GM12878 (cell line): ENCODE results near the gene B3GNT2.

Source experiments
- CTCF ChIP-seq, 3 experiments: IDR thresholded peaks in 2 of 3; conservative IDR thresholded peaks in 1 of 3; 2 replicates each; pipeline ENCODE4 v1.5.1; 2011; ENCODE audit warnings: low read depth in 3 of 3, low read length in 3 of 3, mild to moderate bottlenecking in 3 of 3, control low read depth in 2 of 3, moderate library complexity in 2 of 3, inconsistent platforms in 1 of 3, mixed read lengths in 1 of 3; ENCODE audit not compliant: control insufficient read depth in 2 of 3, insufficient read depth in 1 of 3; ENCODE audit errors: extremely low read depth in 1 of 3
- DPF2 ChIP-seq: fragments of 450-650 bp; IDR thresholded peaks from 2 replicates; pipeline ENCODE4 v1.6.1; 2017; ENCODE audit warnings: mild to moderate bottlenecking
- FOXK2 ChIP-seq: fragments of 450-650 bp; IDR thresholded peaks from 2 replicates; pipeline ENCODE4 v1.6.1; 2017; ENCODE audit warnings: mild to moderate bottlenecking, moderate library complexity
- HCFC1 ChIP-seq: fragments of 150-350 bp; IDR thresholded peaks from 2 replicates; pipeline ENCODE4 v1.6.1; 2014; ENCODE audit warnings: low read length
- HDAC6 ChIP-seq: fragments of 200-600 bp; sonication (generic); IDR thresholded peaks from one replicate; pipeline ENCODE4 v1.8.0; 2017; ENCODE audit warnings: antibody characterized with exemption; ENCODE audit not compliant: unreplicated experiment
- MAX ChIP-seq: IDR thresholded peaks from 2 replicates; pipeline ENCODE4 v1.6.1; 2012; ENCODE audit warnings: low read depth, low read length, improper control_type of control experiment
- POLR2A ChIP-seq: IDR thresholded peaks from 2 replicates; pipeline ENCODE4 v1.6.1; 2011; ENCODE audit warnings: low read depth, mild to moderate bottlenecking, low read length
- RB1 ChIP-seq: fragments of 450-650 bp; formaldehyde crosslinking; IDR thresholded peaks from 2 replicates; pipeline ENCODE4 v1.6.1; 2017; ENCODE audit warnings: mild to moderate bottlenecking, borderline replicate concordance
- RFX5 ChIP-seq: IDR thresholded peaks from 2 replicates; pipeline ENCODE4 v1.6.1; 2011; ENCODE audit warnings: low read depth, low read length, improper control_type of control experiment
- ZNF24 ChIP-seq: fragments of 450-650 bp; IDR thresholded peaks from 2 replicates; pipeline ENCODE4 v1.6.1; 2017; ENCODE audit warnings: antibody characterized with exemption, mild to moderate bottlenecking

- no peak for TF ChIP-seq ZNF24
- no peak for TF ChIP-seq CTCF (IDR thresholded peaks at IDR 0.05 in 2 of 3, conservative IDR thresholded peaks at IDR 0.05 in 1 of 3; ENCODE audit: control insufficient read depth in 2 of 3, extremely low read depth in 1 of 3, insufficient read depth in 1 of 3, low read depth in 3 of 3, low read length in 3 of 3)
- TF ChIP-seq POLR2A: no peak
- TF ChIP-seq RFX5: no peak
- TF ChIP-seq DPF2: no peak
- no peak for TF ChIP-seq FOXK2
- no peak for TF ChIP-seq MAX
- TF ChIP-seq RB1: no peak
- no peak for TF ChIP-seq HDAC6
- TF ChIP-seq HCFC1: no peak
Observed at GRCh38 chr2:62186156-62186905, 9.6 kb upstream of the B3GNT2 start.
